Measurements from ENCODE around the gene BNC2.

- TF ChIP-seq POLR2A (IDR thresholded peaks at IDR 0.05; ENCODE audit: low read depth, low read length) (no peak), POLR2AphosphoS5 (IDR thresholded peaks at IDR 0.05; ENCODE audit: low read depth, low read length) (no peak), TAF1 (IDR thresholded peaks at IDR 0.05; ENCODE audit: borderline replicate concordance, low read depth, low read length) (no peak)
These were observed 294.6 kb downstream of the BNC2 start for GRCh38 chr9:16575986-16576245.

All from GM12892 (cell line).